NCI-H526 treated with DMSO at 0.1 percent for 48 hours (cell line): ENCODE measurements around the gene CZIB.
A peak's percentile ranks its signal among the peaks of the same experiment; 100 is the strongest.
"Not testable (repeated sequence)": the region's sequence is repeated elsewhere in the genome, so short reads cannot be mapped to it uniquely, and the experiment has no call there.

ENCODE experiments used
- DNase-seq: peaks from one replicate; lab custom pipeline; 2025; lab: John Stamatoyannopoulos, UW

Gene CZIB

DNA sequence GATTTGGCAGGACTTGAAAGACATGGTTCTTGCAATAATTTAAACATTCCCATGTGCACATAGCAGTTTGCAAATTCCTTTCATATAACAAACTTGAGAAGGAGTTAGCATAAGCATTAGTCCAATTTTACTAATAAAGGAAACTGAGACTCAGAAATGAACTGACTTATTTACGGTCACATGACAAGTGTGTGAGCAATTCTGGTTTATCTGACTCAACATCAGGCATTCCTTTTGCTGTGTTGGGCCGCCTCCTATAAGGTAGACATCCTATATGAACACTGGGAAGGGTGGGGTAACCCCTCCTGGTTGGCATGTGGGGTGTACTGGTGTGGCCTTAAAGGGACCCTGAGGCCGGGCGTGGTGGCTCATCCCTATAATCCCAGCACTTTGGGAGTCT, 32.3 kb downstream of the CZIB start:
- no peak for DNase-seq

- no peak for DNase-seq
Measured at GRCh38 chr1:53187401-53187800, 33.0 kb downstream of the CZIB start.

GRCh38 chr1:53186533-53186932, 33.9 kb downstream of the CZIB start:
- DNase-seq, result no peak

DNA sequence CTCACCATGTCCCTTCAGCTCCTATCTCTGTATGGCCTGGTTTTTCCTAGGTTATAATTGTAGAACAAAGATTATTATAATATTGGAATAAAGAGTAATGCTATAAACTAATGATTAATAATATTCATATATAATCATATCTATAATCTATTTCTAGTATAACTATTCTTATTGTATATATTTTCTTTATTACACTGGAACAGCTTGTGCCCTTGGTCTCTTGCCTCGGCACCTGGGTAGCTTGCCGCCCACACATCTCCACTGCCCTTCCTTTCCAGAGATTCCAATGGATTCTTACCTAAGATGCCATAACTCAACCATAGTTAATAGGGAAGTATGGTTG, 34.5 kb downstream of the CZIB start:
- not testable (repeated sequence) for DNase-seq

DNA sequence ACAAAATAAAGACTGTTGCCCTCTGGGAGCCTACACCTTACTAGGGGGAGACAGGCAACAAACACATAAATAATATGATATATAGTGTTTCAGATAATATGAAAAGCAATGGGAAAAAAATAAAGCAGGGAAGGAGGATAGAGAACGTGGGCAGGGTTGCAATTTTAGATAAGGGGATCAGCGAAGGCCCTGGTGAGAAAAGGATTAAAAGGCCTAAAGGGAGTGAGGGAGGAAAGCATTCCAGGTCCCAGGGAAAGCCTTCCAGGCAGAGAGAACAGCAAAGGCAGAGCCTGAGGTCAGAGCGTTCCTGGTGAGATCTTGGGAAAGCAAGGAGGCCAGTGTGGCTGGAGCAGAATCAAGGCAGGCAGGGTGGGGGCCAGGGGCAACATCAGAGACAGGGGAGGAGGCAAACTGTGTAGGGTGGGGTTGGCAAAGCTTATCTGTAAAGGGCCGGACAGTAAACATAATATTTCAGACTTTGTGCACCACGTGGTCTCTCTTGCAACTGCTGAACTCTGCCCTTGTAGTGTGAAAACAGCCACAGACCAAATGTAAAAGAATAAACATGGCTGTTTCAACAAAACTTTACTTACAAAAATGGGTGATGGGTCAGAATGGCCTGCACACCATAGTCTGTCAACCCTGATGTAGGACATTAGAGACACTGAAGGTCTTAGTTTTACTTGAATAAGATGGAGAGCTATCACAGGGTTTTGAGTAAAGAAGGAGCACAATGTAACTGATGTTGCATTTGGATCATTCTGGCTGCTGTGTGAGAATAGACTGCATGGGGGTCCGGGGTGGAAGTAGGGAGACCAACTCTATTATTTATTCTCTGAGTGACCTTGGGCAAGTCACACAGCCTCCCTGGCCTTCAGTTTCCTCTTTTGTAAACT, 37.1 kb downstream of the CZIB start:
- no peak for DNase-seq

- DNase-seq, result no peak
Measured at GRCh38 chr1:53182716-53183094, 37.7 kb downstream of the CZIB start.

DNA sequence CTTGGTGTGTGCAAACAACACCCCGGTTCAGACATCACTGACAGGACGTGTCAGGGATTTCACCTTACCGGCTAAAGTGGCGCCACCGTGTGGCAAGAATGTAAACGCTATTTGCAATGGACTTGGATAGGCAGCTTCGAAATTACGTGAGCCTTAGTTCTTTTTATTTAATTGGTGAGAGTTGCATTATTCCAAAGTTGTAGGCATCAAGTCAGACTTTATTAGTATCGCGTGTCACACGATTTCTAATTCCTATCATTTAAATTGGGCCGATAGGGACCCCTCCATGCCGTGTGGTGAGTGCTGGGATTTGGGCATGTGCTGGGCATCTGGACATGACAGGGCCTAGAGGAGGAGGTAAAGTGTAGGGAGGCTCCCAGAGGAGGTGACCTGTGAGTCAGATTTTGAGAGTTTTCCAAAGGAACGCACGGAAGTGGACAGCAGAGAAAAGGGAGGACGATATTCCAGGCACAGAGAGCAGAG, 38.3 kb downstream of the CZIB start:
- DNase-seq, result peak; percentile 9

DNA sequence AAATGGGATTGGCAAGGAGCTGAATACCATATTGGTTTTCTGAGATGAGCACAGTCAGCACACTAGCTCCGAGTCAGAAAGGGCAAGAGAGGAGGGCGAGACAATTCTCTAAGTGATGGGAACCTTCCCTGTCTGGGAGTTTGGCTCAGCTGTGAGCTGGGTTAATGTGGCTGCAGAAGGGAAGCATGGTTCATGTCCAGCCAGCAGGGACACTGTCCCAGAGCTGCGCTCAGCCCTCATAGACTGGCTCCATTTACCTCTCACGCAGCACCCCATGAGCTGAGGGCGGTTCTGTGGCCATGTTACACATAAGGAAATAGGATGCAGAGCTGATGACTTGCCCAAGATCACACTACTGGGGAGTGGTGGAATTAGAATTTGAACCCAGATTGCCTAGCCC, 39.5 kb downstream of the CZIB start:
- no peak for DNase-seq

GRCh38 chr1:53180226-53180625, 40.2 kb downstream of the CZIB start:
- no peak for DNase-seq

GRCh38 chr1:53176452-53177208, 43.8 kb downstream of the CZIB start:
- no peak for DNase-seq

DNA sequence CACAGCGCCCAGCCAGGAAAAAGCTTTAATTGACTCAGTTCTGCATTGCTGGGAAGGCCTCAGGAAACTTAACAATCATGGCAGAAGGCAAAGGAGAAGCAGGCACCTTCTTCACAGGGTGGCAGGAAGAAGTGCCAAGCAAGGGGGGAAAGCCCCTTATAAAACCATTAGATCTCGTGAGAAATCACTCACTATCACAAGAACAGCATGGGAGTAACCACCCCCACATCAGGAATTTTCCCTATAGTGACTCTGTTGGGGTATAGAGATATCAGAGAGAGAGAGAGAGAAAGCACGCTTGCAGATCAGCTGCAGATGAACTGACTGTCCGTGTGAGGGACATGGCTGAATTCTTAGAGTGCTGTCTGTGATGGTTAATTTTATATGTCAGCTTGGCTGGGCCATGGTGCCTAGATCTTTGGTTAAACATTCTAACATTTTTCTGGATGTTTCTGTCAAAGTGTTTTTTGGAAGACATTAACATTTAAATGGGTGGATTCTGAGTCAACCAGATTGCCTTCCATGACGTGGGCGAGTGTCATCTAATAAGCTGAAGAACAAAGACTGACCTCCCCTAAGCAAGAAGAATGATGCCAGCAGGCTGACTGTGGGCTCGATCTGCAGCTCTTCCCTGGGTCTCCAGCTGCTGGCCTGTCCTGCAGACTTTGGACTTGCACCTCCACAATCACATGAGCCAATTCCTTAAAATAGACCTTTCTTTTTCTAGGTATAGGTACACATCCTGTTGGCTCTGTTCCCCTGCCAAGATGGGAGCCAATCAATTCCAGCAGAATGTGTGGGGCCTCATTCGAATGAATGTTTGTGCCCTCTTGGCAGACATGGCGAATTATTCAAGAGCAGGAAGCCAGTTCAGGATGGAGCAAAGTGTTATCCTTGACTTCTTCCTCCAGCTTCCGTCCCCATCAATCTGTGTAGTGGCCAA, 45.2 kb downstream of the CZIB start:
- no peak for DNase-seq

DNA sequence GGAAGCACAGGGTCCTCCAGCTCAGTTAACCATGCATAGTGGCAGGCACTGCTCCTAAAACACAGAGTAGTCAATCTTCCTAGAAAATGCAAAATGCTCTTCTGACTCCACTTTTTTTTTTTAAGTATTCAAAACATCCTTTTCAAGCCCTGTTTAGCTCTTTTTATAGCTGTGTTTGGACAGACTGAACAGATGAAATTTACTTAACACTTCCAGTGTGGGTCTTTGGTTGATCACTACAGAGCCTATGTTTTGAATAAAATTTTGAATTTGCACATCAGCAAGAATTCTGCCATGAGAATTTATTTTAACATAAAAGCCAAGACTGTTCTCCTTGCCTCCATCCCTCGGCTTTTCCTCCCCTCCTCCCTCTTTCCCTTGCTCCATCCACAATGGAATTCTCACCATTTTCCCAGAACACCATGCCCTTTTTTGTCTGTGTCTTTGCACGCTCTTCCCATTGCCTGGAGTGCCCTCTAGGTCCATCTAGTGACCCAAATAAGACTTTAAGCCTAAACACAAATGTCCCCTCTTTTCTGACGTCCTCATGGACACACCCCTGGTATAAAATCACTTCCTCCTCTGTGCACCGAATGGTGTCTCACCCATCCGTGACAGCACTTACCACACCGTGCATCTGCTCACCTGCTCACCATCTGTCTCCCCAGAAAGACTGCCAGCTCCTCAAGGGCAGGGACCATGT, 47.9 kb downstream of the CZIB start:
- DNase-seq, result no peak

DNA sequence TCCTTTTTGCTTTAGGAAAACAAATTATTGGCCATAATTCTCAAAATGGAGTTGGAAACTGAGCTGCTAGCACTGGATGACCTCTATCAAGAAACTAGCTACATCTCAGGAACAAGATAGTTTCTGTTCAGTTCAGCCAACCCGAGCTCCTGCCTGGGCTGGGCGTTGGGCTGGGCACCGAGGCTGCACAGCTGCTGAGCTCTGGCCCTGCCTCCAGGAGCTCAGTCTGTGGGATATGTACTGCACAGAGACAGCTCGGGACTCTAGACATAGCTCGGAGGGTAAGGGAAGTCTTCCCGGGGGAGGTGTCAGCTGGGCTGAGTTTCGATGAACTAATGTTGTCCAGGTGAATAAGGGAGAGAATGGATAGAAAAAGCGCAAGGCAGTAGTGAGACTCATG, 53.5 kb downstream of the CZIB start:
- DNase-seq, result no peak

GRCh38 chr1:53166366-53166765, 54.1 kb downstream of the CZIB start:
- no peak for DNase-seq

- no peak for DNase-seq
Measured at GRCh38 chr1:53165408-53165961, 54.9 kb downstream of the CZIB start.
